OCI-LY7 (cell line): ENCODE data around the gene ZDHHC13. TPM values are rescaled to one million over a fixed set of nuclear protein-coding genes. Genes with fewer than 3 reads are reported as not detected.

Source experiments
- BruUV-seq: library from RNA; stranded (reverse); fragments of 400-500 nt; replicated peaks from 2 replicates; lab custom pipeline; 2021; lab: Mats Ljungman, UMichigan
- CTCF ChIA-PET: fragments of 300-600 bp; sonication (Branson Sonifier 250); formaldehyde crosslinking; loops from one replicate; lab custom pipeline; 2022; ENCODE audit warnings: antibody characterized with exemption; ENCODE audit not compliant: unreplicated experiment; lab: Charles Lee
- POLR2A ChIA-PET: fragments of 300-600 bp; sonication (Branson Sonifier 250); formaldehyde crosslinking; loops from one replicate; lab custom pipeline; 2022; ENCODE audit warnings: antibody characterized with exemption; lab: Charles Lee
- DNase-seq: peaks from one replicate; pipeline ENCODE4 v3.0.0-alpha.2; 2015; ENCODE audit warnings: low spot score
- H2AFZ ChIP-seq: fragments of 200-600 bp; sonication (generic), shearing (Covaris generic); 2 replicates; pipeline ENCODE4 v1.6.1; 2014; ENCODE audit warnings: mild to moderate bottlenecking, antibody characterized with exemption, low read length, moderate library complexity
- H3K27ac ChIP-seq: fragments of 200-600 bp; sonication (generic); 2 replicates; pipeline ENCODE4 v1.5.1; 2014; ENCODE audit warnings: mixed run types, low read depth, mild to moderate bottlenecking, moderate library complexity, low read length, inconsistent platforms; ENCODE audit not compliant: poor library complexity, severe bottlenecking
- H3K36me3 ChIP-seq: fragments of 200-600 bp; sonication (generic); 2 replicates; pipeline ENCODE4 v1.6.1; 2014; ENCODE audit warnings: mild to moderate bottlenecking, antibody characterized with exemption, low read length, moderate library complexity, mixed read lengths; ENCODE audit not compliant: insufficient read depth
- H3K4me1 ChIP-seq: fragments of 200-600 bp; sonication (generic); 2 replicates; pipeline ENCODE4 v1.5.1; 2014; ENCODE audit warnings: mild to moderate bottlenecking, low read length; ENCODE audit not compliant: insufficient read depth, poor library complexity, severe bottlenecking
- H3K4me2 ChIP-seq: fragments of 200-600 bp; sonication (generic); 2 replicates; pipeline ENCODE4 v1.6.1; 2014; ENCODE audit warnings: mild to moderate bottlenecking, low read length
- H3K4me3 ChIP-seq: fragments of 200-600 bp; sonication (generic); 2 replicates; pipeline ENCODE4 v1.5.1; 2014; ENCODE audit warnings: mild to moderate bottlenecking, low read depth, low read length; ENCODE audit not compliant: poor library complexity, severe bottlenecking
- H3K79me2 ChIP-seq: fragments of 200-600 bp; sonication (generic); 2 replicates; pipeline ENCODE4 v1.6.1; 2016; ENCODE audit warnings: low read depth, mild to moderate bottlenecking, low read length, moderate library complexity, mixed read lengths; ENCODE audit not compliant: insufficient read depth
- H3K9me2 ChIP-seq: fragments of 200-600 bp; sonication (generic); 2 replicates; pipeline ENCODE4 v1.6.1; 2016; ENCODE audit warnings: mild to moderate bottlenecking, low read length, mixed read lengths; ENCODE audit not compliant: insufficient read depth
- H3K9me3 ChIP-seq: fragments of 200-600 bp; sonication (generic); 2 replicates; pipeline ENCODE4 v1.6.1; 2014; ENCODE audit warnings: mild to moderate bottlenecking, mixed run types, low read length, mixed read lengths
- H4K20me1 ChIP-seq: fragments of 200-600 bp; sonication (generic); 2 replicates; pipeline ENCODE4 v1.6.1; 2014; ENCODE audit warnings: mild to moderate bottlenecking, antibody characterized with exemption, low read length, moderate library complexity, mixed read lengths; ENCODE audit not compliant: insufficient read depth
- CTCF ChIP-seq: fragments of 200-600 bp; sonication (generic); conservative IDR thresholded peaks from 2 replicates; pipeline ENCODE4 v1.5.1; 2014; ENCODE audit warnings: mild to moderate bottlenecking, antibody characterized with exemption, low read length, moderate library complexity, mixed read lengths
- EZH2phosphoT487 ChIP-seq: fragments of 200-600 bp; sonication (generic); IDR thresholded peaks from 2 replicates; pipeline ENCODE4 v1.6.1; 2018; ENCODE audit warnings: low read depth, borderline replicate concordance, mild to moderate bottlenecking, mixed run types, antibody characterized with exemption, low read length, moderate library complexity, mixed read lengths
- intact Hi-C: fragments of 100-400 bp; cut with micrococcal nuclease; formaldehyde crosslinking; loops from one replicate; pipeline ENCODE4 v1.10.0; 2022; ENCODE audit not compliant: unreplicated experiment
- total RNA-seq, 2 experiments: library from RNA; depleted of rRNA in 1 of 2; stranded (reverse); fragments of >200 nt in 1 of 2; shearing (Covaris generic) in 1 of 2; gene quantifications; 2 replicates each; pipeline ENCODE4 v1.2.3, GENCODE V29; 2014 to 2022

The ZDHHC13 gene
- total RNA-seq, 2 experiments from 2014 or later = 25.0 to 28.1 TPM

GRCh38 chr11:19110295-19110694 is 6.7 kb upstream of the ZDHHC13 start:
- no peaks in the 10 kb centered on the region for H3K9me2 ChIP-seq
- intact Hi-C loops = no loop called here
- no peaks in the 10 kb centered on the region for H4K20me1 ChIP-seq
- H3K4me1 ChIP-seq = no peaks in the 10 kb centered on the region
- BruUV-seq = no TSS peak
- no peak overlapping the region for H3K27ac ChIP-seq
- no peaks in the 10 kb centered on the region for H3K79me2 ChIP-seq
- H3K9me3 ChIP-seq = no peaks in the 10 kb centered on the region
- H3K4me3 ChIP-seq = no peak overlapping the region
- CTCF ChIA-PET = interaction anchor here (0.9 kb wide), 1 partner anchor 39 kb away, joined by 3 read pairs; no protein-coding TSS in a partner anchor
- no peak overlapping the region for H2AFZ ChIP-seq
- H3K36me3 ChIP-seq = no peaks in the 10 kb centered on the region
- H3K4me2 ChIP-seq = no peak overlapping the region
- POLR2A ChIA-PET = no interaction called here
- DNase-seq = no peak
- no peak for TF ChIP-seq EZH2phosphoT487
- TF ChIP-seq CTCF = no peak

GRCh38 chr11:19111809-19112208 is 5.2 kb upstream of the ZDHHC13 start:
- no peak for TF ChIP-seq EZH2phosphoT487
- TF ChIP-seq CTCF = no peak
- Histone ChIP-seq H3K36me3 (no peaks in the 10 kb centered on the region), H2AFZ (no peak overlapping the region), H3K79me2 (no peaks in the 10 kb centered on the region), H3K9me2 (no peaks in the 10 kb centered on the region), H3K4me3 (no peak overlapping the region), H4K20me1 (no peaks in the 10 kb centered on the region), H3K4me1 (peaks cover 7% of the 10 kb centered on the region), H3K9me3 (no peaks in the 10 kb centered on the region), H3K27ac (no peak overlapping the region), H3K4me2 (no peak overlapping the region)
- POLR2A ChIA-PET = no interaction called here
- intact Hi-C loops = no loop called here
- no peak for DNase-seq
- no TSS peak for BruUV-seq
- CTCF ChIA-PET = no interaction called here

GRCh38 chr11:19116276-19116970 is 545 bp upstream of the ZDHHC13 start:
- peak; percentile 3 for DNase-seq
- POLR2A ChIA-PET = no interaction called here
- CTCF ChIA-PET = no interaction called here

More at GRCh38 chr11:19116276-19116970, 545 bp upstream of the ZDHHC13 start:
- BruUV-seq = no TSS peak
- Histone ChIP-seq H3K4me3 (peak overlapping the region; percentile 95), H3K4me1 (peaks cover 21% of the 10 kb centered on the region), H4K20me1 (peaks cover 17% of the 10 kb centered on the region; the same call in 1 of the 2 replicates), H3K4me2 (peak overlapping the region; percentile 58), H3K36me3 (peaks cover 16% of the 10 kb centered on the region), H3K79me2 (peaks cover 17% of the 10 kb centered on the region), H3K27ac (no peak overlapping the region), H2AFZ (peak overlapping the region; percentile 90), H3K9me3 (no peaks in the 10 kb centered on the region), H3K9me2 (no peaks in the 10 kb centered on the region)
- TF ChIP-seq CTCF = no peak
- TF ChIP-seq EZH2phosphoT487 = no peak
- intact Hi-C loops = loop anchor here (5.0 kb wide), 2 partner anchors 126 to 321 kb away; partner anchors contain the start of gene E2F8
